Activated CD8-positive, alpha-beta T cell treated with anti-CD3 and anti-CD28 coated beads for 36 hours (primary cell): ENCODE data around the gene ATXN1. TPM values are rescaled to one million over a fixed set of nuclear protein-coding genes. Genes with fewer than 3 reads are reported as not detected.

ENCODE experiments used
- ATAC-seq: fragments of 200-7000 bp; cut with Tn5 transposase; one replicate; pipeline ENCODE4 v1.10.0; 2021; ENCODE audit warnings: mild to moderate bottlenecking, moderate library complexity
- CTCF ChIA-PET: fragments of 350-600 bp; sonication (Branson Sonifier 250); formaldehyde crosslinking; loops from one replicate; lab custom pipeline; 2021; ENCODE audit warnings: antibody characterized with exemption; lab: Charles Lee
- POLR2A ChIA-PET: fragments of 350-600 bp; sonication (Branson Sonifier 250); formaldehyde crosslinking; loops from one replicate; lab custom pipeline; 2021; ENCODE audit warnings: antibody characterized with exemption; lab: Charles Lee
- DNase-seq: peaks from one replicate; pipeline ENCODE4 v3.0.0-alpha.2; 2020
- H3K27ac Mint-ChIP-seq: one replicate; pipeline ENCODE4 v1.8.0; 2021; ENCODE audit warnings: mild to moderate bottlenecking, mixed read lengths
- H3K27me3 Mint-ChIP-seq: one replicate; pipeline ENCODE4 v1.8.0; 2021; ENCODE audit warnings: mixed read lengths
- H3K36me3 Mint-ChIP-seq: one replicate; pipeline ENCODE4 v1.8.0; 2021; ENCODE audit warnings: low read depth, mixed read lengths
- H3K4me1 Mint-ChIP-seq: one replicate; pipeline ENCODE4 v1.8.0; 2021; ENCODE audit warnings: low read depth, mixed read lengths
- H3K4me3 Mint-ChIP-seq: one replicate; pipeline ENCODE4 v1.8.0; 2021; ENCODE audit warnings: mild to moderate bottlenecking, moderate library complexity, mixed read lengths
- H3K9me3 Mint-ChIP-seq: one replicate; pipeline ENCODE4 v1.8.0; 2021; ENCODE audit warnings: mixed read lengths
- intact Hi-C: fragments of 100-400 bp; cut with micrococcal nuclease; formaldehyde crosslinking; loops from one replicate; pipeline ENCODE4 v1.10.0; 2022
- total RNA-seq, 2 experiments: library from RNA; stranded (reverse); gene quantifications; one replicate each; pipeline ENCODE4 v1.2.3, GENCODE V29; 2021
- TF ChIP-seq, protein P1 (sequence below): fragments of 200-600 bp; IDR thresholded peaks from one replicate; pipeline ENCODE4 v1.8.0; 2022; ENCODE audit warnings: antibody characterized with exemption, mild to moderate bottlenecking

ATXN1 gene
- total RNA-seq, 2 experiments from 2014 or later: 35.4 to 40.8 TPM

DNA sequence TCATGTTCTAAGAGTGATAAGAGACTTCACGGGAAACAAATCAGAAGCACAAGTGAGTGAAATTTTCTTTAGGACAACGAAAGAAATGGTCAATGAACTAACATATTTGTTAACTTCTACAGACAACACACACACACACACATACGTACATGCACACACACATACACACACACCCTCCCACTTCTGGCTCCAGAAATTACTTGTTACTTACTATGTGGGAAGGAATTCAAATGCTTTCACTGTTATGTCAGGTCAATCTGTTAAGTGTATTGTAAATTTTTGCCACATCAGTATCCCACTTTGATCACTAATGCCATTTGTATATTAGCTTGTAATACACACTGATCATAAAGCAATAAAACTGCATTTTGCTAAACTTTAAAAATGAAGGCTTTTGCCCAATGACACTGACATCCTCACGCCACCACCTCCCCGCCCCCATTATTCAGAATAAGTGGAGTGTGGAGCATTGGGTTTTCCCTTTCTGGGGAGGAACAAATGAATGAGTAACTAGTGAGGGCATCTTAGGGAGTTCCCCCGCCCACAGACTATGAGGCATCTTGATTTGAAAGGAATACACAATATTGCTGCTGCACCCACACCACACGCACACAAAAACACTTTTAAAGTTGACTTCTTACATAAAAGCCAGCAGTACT lies 76.2 kb downstream of the ATXN1 start:
- H3K27me3 Mint-ChIP-seq: no peaks in the 10 kb centered on the region
- intact Hi-C loops: no loop called here
- ATAC-seq (peak; percentile 85), DNase-seq (peak; percentile 99)
- ChIA-PET CTCF (interaction anchor here (1.4 kb wide), 1 partner anchor 78 kb away, joined by 5 read pairs; no protein-coding TSS in a partner anchor), POLR2A (interaction anchor here (0.6 to 1.8 kb wide), 3 partner anchors 15 to 180 kb away, joined by 4 to 6 read pairs (median 5); no protein-coding TSS in a partner anchor)
- H3K4me1 Mint-ChIP-seq: peaks cover 87% of the 10 kb centered on the region
- peaks cover 2% of the 10 kb centered on the region for H3K9me3 Mint-ChIP-seq
- peak overlapping the region; percentile 49 for H3K4me3 Mint-ChIP-seq
- TF ChIP-seq, protein P1, sequence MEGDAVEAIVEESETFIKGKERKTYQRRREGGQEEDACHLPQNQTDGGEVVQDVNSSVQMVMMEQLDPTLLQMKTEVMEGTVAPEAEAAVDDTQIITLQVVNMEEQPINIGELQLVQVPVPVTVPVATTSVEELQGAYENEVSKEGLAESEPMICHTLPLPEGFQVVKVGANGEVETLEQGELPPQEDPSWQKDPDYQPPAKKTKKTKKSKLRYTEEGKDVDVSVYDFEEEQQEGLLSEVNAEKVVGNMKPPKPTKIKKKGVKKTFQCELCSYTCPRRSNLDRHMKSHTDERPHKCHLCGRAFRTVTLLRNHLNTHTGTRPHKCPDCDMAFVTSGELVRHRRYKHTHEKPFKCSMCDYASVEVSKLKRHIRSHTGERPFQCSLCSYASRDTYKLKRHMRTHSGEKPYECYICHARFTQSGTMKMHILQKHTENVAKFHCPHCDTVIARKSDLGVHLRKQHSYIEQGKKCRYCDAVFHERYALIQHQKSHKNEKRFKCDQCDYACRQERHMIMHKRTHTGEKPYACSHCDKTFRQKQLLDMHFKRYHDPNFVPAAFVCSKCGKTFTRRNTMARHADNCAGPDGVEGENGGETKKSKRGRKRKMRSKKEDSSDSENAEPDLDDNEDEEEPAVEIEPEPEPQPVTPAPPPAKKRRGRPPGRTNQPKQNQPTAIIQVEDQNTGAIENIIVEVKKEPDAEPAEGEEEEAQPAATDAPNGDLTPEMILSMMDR: no peak
- H3K36me3 Mint-ChIP-seq: peaks cover 44% of the 10 kb centered on the region
- peak overlapping the region; percentile 95 for H3K27ac Mint-ChIP-seq

DNA sequence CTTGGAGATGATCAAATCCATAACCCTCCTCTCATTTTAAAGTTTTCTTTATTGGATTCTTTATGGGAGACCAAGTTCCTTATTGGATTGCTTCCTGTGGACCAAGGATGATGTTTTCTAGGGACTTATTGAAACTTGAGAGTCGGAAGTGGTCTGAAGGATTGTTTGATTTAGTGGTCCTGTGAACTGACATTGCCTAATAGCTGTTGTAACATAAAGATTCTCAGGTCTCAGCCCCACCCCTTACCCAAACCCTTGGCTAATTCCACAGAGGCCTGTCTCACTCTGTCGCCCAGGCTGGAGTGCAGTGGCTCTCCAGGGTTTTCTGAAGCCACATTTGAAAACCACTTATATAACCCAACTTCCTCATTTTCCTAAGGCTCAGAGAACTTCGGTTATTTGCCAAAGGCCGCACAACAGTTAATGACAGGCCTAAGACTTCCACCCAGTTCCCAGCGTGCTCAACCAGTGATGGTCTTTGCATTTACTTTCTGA lies 77.0 kb downstream of the ATXN1 start:
- Mint-ChIP-seq H3K9me3 (peaks cover 2% of the 10 kb centered on the region), H3K27me3 (no peaks in the 10 kb centered on the region), H3K4me3 (no peak overlapping the region), H3K36me3 (peaks cover 44% of the 10 kb centered on the region), H3K4me1 (peaks cover 85% of the 10 kb centered on the region), H3K27ac (peak overlapping the region; percentile 81)
- ChIA-PET POLR2A (interaction anchor here (0.6 to 2.6 kb wide), 5 partner anchors 13 to 79 kb away, joined by 3 to 7 read pairs (median 5); no protein-coding TSS in a partner anchor), CTCF (interaction anchor here (1.4 to 1.5 kb wide), 2 partner anchors 13 to 79 kb away, joined by 4 to 5 read pairs; no protein-coding TSS in a partner anchor)
- ATAC-seq (no peak), DNase-seq (no peak)
- TF ChIP-seq, protein P1: no peak
- intact Hi-C loops: no loop called here

DNA sequence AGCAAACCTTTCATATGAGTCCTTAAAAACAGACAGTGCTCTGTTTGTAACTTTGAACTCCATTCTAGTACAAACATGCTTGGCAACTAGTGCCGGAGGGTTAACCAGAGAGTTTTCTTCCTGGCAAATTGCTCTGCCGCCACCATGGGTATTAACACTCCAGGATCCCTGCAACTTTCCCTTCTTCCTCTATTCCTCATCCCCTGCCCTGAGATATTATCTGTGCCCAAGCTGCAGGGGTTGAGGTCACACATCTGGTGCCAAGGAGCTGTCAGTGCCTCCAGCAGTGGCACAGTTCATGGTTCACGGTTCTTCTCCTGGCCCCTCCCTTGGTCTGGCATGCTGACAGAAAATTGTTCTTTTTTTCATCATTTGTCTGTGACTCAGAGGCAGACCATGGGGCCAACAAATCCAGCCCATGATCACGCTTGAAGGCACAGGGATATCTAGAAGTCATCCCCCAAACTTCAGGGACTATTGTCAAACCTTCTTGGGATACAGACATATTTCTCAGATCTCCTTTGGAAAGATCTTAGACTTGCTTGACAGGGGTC lies 77.5 kb downstream of the ATXN1 start:
- peak; percentile 60 for DNase-seq
- ATAC-seq: peak; percentile 41
- peaks cover 41% of the 10 kb centered on the region for H3K36me3 Mint-ChIP-seq
- H3K27ac Mint-ChIP-seq: peak overlapping the region; percentile 81
- intact Hi-C loops: no loop called here
- peaks cover 2% of the 10 kb centered on the region for H3K9me3 Mint-ChIP-seq
- no peaks in the 10 kb centered on the region for H3K27me3 Mint-ChIP-seq
- no peak overlapping the region for H3K4me3 Mint-ChIP-seq
- H3K4me1 Mint-ChIP-seq: peaks cover 83% of the 10 kb centered on the region
- POLR2A ChIA-PET: interaction anchor here (0.6 to 2.6 kb wide), 7 partner anchors 12 to 100 kb away, joined by 3 to 7 read pairs (median 5); no protein-coding TSS in a partner anchor
- CTCF ChIA-PET: interaction anchor here (1.0 to 1.7 kb wide), 5 partner anchors 8 to 80 kb away, joined by 3 to 7 read pairs (median 4); no protein-coding TSS in a partner anchor
- TF ChIP-seq, protein P1: no peak

DNA sequence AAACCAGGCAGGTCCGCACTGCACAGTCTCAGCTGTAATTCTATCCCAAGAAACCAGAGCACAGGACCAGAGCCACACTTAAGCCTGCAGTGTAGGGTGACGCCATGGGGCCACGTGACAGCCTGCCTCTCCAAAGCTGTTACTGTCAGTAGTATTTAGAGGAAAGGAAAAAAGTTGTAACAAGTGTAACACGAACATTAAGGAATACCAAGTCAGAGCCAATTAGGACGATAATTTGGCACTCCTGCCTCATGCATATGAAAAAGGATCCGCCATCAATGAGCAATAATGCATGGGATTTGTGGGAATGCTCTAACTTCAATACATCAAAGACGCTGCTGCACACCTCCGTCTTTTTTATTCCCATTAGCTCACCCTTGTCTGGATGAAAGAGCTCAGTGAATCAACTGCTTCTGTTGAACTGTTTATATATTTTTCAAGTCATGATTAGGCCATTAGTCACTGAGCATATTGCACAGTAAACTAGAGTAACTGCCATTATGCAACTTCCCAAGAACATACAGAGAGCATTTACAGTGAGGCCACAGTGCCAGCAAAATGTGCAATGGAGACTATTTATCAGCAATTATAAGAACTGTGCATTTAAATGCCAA lies 79.9 kb downstream of the ATXN1 start:
- Mint-ChIP-seq H3K27ac (no peak overlapping the region), H3K9me3 (peaks cover 2% of the 10 kb centered on the region), H3K4me1 (peaks cover 78% of the 10 kb centered on the region), H3K4me3 (no peak overlapping the region), H3K36me3 (peaks cover 46% of the 10 kb centered on the region), H3K27me3 (no peaks in the 10 kb centered on the region)
- TF ChIP-seq, protein P1: no peak
- intact Hi-C loops: no loop called here
- ATAC-seq (no peak), DNase-seq (no peak)
- POLR2A ChIA-PET: interaction anchor here (1.0 to 2.6 kb wide), 4 partner anchors 14 to 80 kb away, joined by 3 to 7 read pairs (median 4); partner anchors contain the start of gene ATXN1
- CTCF ChIA-PET: interaction anchor here (1.0 to 2.2 kb wide), 2 partner anchors 19 to 78 kb away, joined by 3 to 4 read pairs; no protein-coding TSS in a partner anchor
